Karpas-422 (cell line): Measurements from ENCODE around the gene MMP14. TPM values are rescaled to one million over a fixed set of nuclear protein-coding genes. Genes with fewer than 3 reads are reported as not detected.
"Not testable (repeated sequence)": the region's sequence is repeated elsewhere in the genome, so short reads cannot be mapped to it uniquely, and the experiment has no call there.

Source experiments
- DNase-seq: peaks from one replicate; pipeline ENCODE4 v3.0.0-alpha.2; 2015
- H2AFZ ChIP-seq: fragments of 200-600 bp; sonication (generic); 2 replicates; pipeline ENCODE4 v1.6.1; 2014; ENCODE audit warnings: antibody characterized with exemption, low read length, mixed read lengths
- H3K27ac ChIP-seq: fragments of 200-600 bp; sonication (generic); 2 replicates; pipeline ENCODE4 v1.5.1; 2014; ENCODE audit warnings: mild to moderate bottlenecking, low read length, moderate library complexity
- H3K27me3 ChIP-seq: fragments of 200-600 bp; sonication (generic); 2 replicates; pipeline ENCODE4 v1.6.1; 2014; ENCODE audit warnings: low read length, mixed read lengths
- H3K36me3 ChIP-seq: fragments of 200-600 bp; sonication (generic); 2 replicates; pipeline ENCODE4 v1.6.1; 2014; ENCODE audit warnings: low read length, mixed read lengths; ENCODE audit not compliant: insufficient read depth
- H3K4me1 ChIP-seq: fragments of 200-600 bp; sonication (generic); 2 replicates; pipeline ENCODE4 v1.6.1; 2014; ENCODE audit warnings: mild to moderate bottlenecking, low read length, mixed read lengths
- H3K4me2 ChIP-seq: fragments of 200-600 bp; sonication (generic); 2 replicates; pipeline ENCODE4 v1.6.1; 2014; ENCODE audit warnings: low read length, low read depth, mild to moderate bottlenecking; ENCODE audit not compliant: poor library complexity, severe bottlenecking
- H3K4me3 ChIP-seq: fragments of 200-600 bp; sonication (generic); 2 replicates; pipeline ENCODE4 v1.5.1; 2014; ENCODE audit warnings: mild to moderate bottlenecking, antibody characterized with exemption, low read length, mixed read lengths
- H3K79me2 ChIP-seq: fragments of 200-600 bp; sonication (generic); 2 replicates; pipeline ENCODE4 v1.6.1; 2014; ENCODE audit warnings: mild to moderate bottlenecking, low read length, mixed read lengths
- H3K9ac ChIP-seq: fragments of 200-600 bp; sonication (generic); 2 replicates; pipeline ENCODE4 v1.6.0; 2014; ENCODE audit warnings: low read length
- H3K9me2 ChIP-seq: fragments of 200-600 bp; sonication (generic), shearing (Covaris generic); replicated peaks from 2 replicates; pipeline ENCODE4 v1.6.0; 2014; ENCODE audit warnings: mild to moderate bottlenecking, low read length, moderate library complexity; ENCODE audit not compliant: insufficient read depth
- H3K9me3 ChIP-seq: fragments of 300-700, 200-600 bp; sonication (generic); 2 replicates; pipeline ENCODE4 v1.6.1; 2014; ENCODE audit warnings: low read length, mixed read lengths
- H4K20me1 ChIP-seq: fragments of 200-600 bp; sonication (generic); 2 replicates; pipeline ENCODE4 v1.6.1; 2014; ENCODE audit warnings: mild to moderate bottlenecking, antibody characterized with exemption, low read length, low read depth; ENCODE audit not compliant: insufficient read depth
- total RNA-seq: library from RNA; depleted of rRNA; stranded (reverse); fragments of >200 nt; shearing (Covaris generic); gene quantifications from 2 replicates; pipeline ENCODE4 v1.2.3, GENCODE V29; 2014; ENCODE audit warnings: low replicate concordance; rRNA removed

Gene MMP14
- total RNA-seq = 0.72 and 1.9 TPM in 2 replicates

GRCh38 chr14:22836301-22837113 is at the start of gene MMP14:
Gene MMP14, plus strand, starts transcription at chr14:22836585. Its CDS starts 233 bp downstream, at chr14:22836818.
- Histone ChIP-seq H3K4me3 (no peak within 1 kb of the TSS), H3K9me2 (no peaks in the 10 kb centered on the region), H2AFZ (no peak within 1 kb of the TSS), H3K27me3 (no peaks in the 10 kb centered on the region), H3K79me2 (peaks cover 2% of the 10 kb centered on the region), H3K9me3 (no peaks in the 10 kb centered on the region), H3K36me3 (peaks cover 13% of the 10 kb centered on the region; the same call in 1 of the 2 replicates), H3K4me2 (no peak within 1 kb of the TSS), H3K4me1 (no peaks in the 10 kb centered on the region; the same call in 1 of the 2 replicates), H3K27ac (no peak within 1 kb of the TSS), H3K9ac (no peak within 1 kb of the TSS), H4K20me1 (no peaks in the 10 kb centered on the region)
- no peak for DNase-seq

- Histone ChIP-seq H3K4me2 (no peak overlapping the region), H3K27ac (no peak overlapping the region), H3K9me2 (no peaks in the 10 kb centered on the region), H4K20me1 (no peaks in the 10 kb centered on the region), H3K4me3 (no peak overlapping the region), H3K9me3 (no peaks in the 10 kb centered on the region), H2AFZ (no peak overlapping the region), H3K9ac (no peak overlapping the region), H3K4me1 (peaks cover 22% of the 10 kb centered on the region), H3K36me3 (no peaks in the 10 kb centered on the region), H3K27me3 (no peaks in the 10 kb centered on the region), H3K79me2 (no peaks in the 10 kb centered on the region)
- no peak for DNase-seq
Observed at GRCh38 chr14:22786685-22787084, 49.7 kb upstream of the MMP14 start.

- Histone ChIP-seq H3K27me3 (no peaks in the 10 kb centered on the region), H3K4me3 (no peak overlapping the region), H2AFZ (peak overlapping the region; percentile 13; the same call in 1 of the 2 replicates), H4K20me1 (no peaks in the 10 kb centered on the region), H3K36me3 (no peaks in the 10 kb centered on the region), H3K79me2 (no peaks in the 10 kb centered on the region), H3K9me2 (no peaks in the 10 kb centered on the region), H3K27ac (no peak overlapping the region), H3K9ac (no peak overlapping the region), H3K4me2 (no peak overlapping the region), H3K4me1 (peaks cover 34% of the 10 kb centered on the region), H3K9me3 (no peaks in the 10 kb centered on the region)
- DNase-seq = no peak
Observed at GRCh38 chr14:22791301-22791700, 45.1 kb upstream of the MMP14 start.

- Histone ChIP-seq H3K4me1 (peaks cover 34% of the 10 kb centered on the region), H3K27ac (no peak overlapping the region), H2AFZ (no peak overlapping the region), H3K9me2 (no peaks in the 10 kb centered on the region), H3K4me3 (no peak overlapping the region), H3K79me2 (no peaks in the 10 kb centered on the region), H3K36me3 (no peaks in the 10 kb centered on the region), H3K27me3 (no peaks in the 10 kb centered on the region), H3K9me3 (no peaks in the 10 kb centered on the region), H3K9ac (no peak overlapping the region), H4K20me1 (no peaks in the 10 kb centered on the region), H3K4me2 (no peak overlapping the region)
- DNase-seq = no peak
Observed at GRCh38 chr14:22792158-22792557, 44.2 kb upstream of the MMP14 start.

GRCh38 chr14:22793550-22793949 is 42.8 kb upstream of the MMP14 start:
- DNase-seq, H3K9me2 ChIP-seq, H3K27me3 ChIP-seq, H4K20me1 ChIP-seq, H3K9ac ChIP-seq, H3K9me3 ChIP-seq, H3K4me3 ChIP-seq, H3K79me2 ChIP-seq, H3K27ac ChIP-seq, H3K36me3 ChIP-seq, H3K4me2 ChIP-seq, H2AFZ ChIP-seq: not testable (repeated sequence)
- H3K4me1 ChIP-seq = peaks cover 45% of the 10 kb centered on the region

- no peaks in the 10 kb centered on the region for H3K79me2 ChIP-seq
- H3K9ac ChIP-seq = no peak overlapping the region
- no peak overlapping the region for H3K27ac ChIP-seq
- H3K4me3 ChIP-seq = no peak overlapping the region
- no peaks in the 10 kb centered on the region for H4K20me1 ChIP-seq
- H3K9me2 ChIP-seq = no peaks in the 10 kb centered on the region
- no peaks in the 10 kb centered on the region for H3K9me3 ChIP-seq
- H3K4me1 ChIP-seq = peaks cover 45% of the 10 kb centered on the region
- H3K36me3 ChIP-seq = no peaks in the 10 kb centered on the region
- H3K4me2 ChIP-seq = no peak overlapping the region
- DNase-seq = no peak
- no peak overlapping the region for H2AFZ ChIP-seq
- no peaks in the 10 kb centered on the region for H3K27me3 ChIP-seq
Observed at GRCh38 chr14:22793976-22794375, 42.4 kb upstream of the MMP14 start.

- no peak overlapping the region for H3K4me3 ChIP-seq
- H3K79me2 ChIP-seq = no peaks in the 10 kb centered on the region
- H3K27me3 ChIP-seq = no peaks in the 10 kb centered on the region
- H3K27ac ChIP-seq = no peak overlapping the region
- peaks cover 43% of the 10 kb centered on the region for H3K4me1 ChIP-seq
- no peaks in the 10 kb centered on the region for H4K20me1 ChIP-seq
- H3K36me3 ChIP-seq = no peaks in the 10 kb centered on the region
- no peak overlapping the region for H3K9ac ChIP-seq
- peak; percentile 60 for DNase-seq
- no peak overlapping the region for H2AFZ ChIP-seq
- H3K9me3 ChIP-seq = no peaks in the 10 kb centered on the region
- H3K4me2 ChIP-seq = no peak overlapping the region
- no peaks in the 10 kb centered on the region for H3K9me2 ChIP-seq
Observed at GRCh38 chr14:22794551-22794951, 41.8 kb upstream of the MMP14 start.

GRCh38 chr14:22796087-22796707 is 40.2 kb upstream of the MMP14 start:
- no peaks in the 10 kb centered on the region for H4K20me1 ChIP-seq
- no peak overlapping the region for H3K9ac ChIP-seq
- H3K36me3 ChIP-seq = no peaks in the 10 kb centered on the region
- no peaks in the 10 kb centered on the region for H3K79me2 ChIP-seq
- H3K27ac ChIP-seq = no peak overlapping the region
- DNase-seq = no peak
- H3K9me2 ChIP-seq = no peaks in the 10 kb centered on the region
- H3K4me3 ChIP-seq = no peak overlapping the region
- H3K4me2 ChIP-seq = no peak overlapping the region
- H3K4me1 ChIP-seq = peaks cover 27% of the 10 kb centered on the region
- H2AFZ ChIP-seq = no peak overlapping the region
- H3K27me3 ChIP-seq = no peaks in the 10 kb centered on the region
- no peaks in the 10 kb centered on the region for H3K9me3 ChIP-seq
